Effector CD4-positive, alpha-beta T cell (primary cell): ENCODE results near the gene ITGA7.
"Not testable (repeated sequence)": the region's sequence is repeated elsewhere in the genome, so short reads cannot be mapped to it uniquely, and the experiment has no call there.

Experiments
- DNase-seq: peaks from one replicate; pipeline ENCODE4 v3.0.0-alpha.2; 2020

ITGA7 gene

DNA sequence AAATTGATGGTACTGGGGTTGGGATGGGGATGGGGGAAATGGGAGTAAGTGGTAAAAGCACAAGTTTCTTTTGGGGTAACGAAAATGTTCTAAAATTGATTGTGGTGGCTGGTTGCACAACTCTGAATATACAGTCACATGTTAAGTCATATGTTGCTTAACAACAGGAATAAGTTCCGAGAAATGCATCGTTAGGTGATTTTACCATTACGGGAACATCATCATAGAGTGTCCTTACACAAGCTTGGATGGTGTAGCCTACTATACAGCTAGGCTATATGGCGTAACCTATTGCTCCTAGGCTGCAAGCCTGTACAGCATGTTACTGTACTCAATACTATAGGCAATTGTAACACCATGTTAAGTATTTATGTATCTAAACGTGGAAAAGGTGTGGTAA lies 31.0 kb downstream of the ITGA7 start:
- DNase-seq = no peak

DNA sequence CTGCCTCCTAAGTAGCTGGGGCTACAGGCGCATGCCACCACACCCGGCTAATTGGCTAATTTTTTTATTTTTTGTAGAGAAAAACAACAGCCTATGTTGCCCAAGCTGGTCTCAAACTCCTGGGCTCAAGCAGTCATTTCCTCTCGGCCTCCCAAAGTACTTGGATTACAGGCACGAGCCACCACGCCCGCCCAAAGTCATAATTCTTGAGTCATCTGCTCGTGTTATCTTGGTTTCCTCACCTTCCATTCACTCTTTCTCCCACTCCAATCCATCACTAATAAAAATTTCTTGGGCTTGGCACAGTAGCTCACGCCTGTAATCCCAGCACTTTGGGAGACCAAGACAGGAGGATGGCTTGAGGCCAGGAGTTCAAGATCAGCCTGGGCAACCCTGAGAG lies 32.0 kb downstream of the ITGA7 start:
- DNase-seq = no peak

DNA sequence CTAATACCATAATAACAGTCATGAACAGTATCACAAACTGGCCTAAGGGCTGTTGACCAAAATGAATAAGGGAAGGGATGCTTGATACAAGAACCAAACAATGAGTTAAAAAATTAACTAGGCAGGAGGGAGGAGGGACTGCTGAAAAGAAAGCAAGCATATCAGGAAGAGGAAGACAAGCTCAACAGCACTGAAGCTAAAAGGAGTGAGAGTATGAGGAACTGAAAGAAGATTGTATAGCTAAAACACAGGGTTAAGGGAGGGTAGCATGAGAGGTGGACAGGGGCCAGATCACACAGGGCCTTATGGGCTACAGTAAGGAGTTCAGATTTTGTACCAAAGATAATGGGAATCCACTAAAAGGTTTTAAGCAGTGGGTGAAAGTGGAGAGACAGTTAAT lies 34.1 kb downstream of the ITGA7 start:
- no peak for DNase-seq

DNA sequence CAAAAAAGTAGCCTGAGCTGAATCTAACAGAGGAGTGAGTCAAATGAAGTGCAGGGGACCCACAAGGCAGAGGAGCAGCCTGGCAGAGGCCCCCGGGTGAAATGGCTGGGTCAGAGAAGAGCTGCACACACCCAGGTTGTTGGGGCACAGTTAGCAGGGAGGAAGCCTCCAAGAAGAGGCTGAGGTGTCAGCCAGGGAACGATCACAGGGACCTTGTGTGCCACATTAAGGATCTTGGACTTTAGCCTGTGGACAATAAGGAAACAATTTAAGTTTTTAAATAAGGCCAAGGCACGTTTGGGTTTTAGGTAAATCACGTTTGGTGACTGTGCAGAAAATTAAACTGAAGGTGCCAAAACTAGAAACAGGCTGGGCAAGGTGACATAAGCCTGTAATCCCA lies 36.0 kb downstream of the ITGA7 start:
- no peak for DNase-seq

DNA sequence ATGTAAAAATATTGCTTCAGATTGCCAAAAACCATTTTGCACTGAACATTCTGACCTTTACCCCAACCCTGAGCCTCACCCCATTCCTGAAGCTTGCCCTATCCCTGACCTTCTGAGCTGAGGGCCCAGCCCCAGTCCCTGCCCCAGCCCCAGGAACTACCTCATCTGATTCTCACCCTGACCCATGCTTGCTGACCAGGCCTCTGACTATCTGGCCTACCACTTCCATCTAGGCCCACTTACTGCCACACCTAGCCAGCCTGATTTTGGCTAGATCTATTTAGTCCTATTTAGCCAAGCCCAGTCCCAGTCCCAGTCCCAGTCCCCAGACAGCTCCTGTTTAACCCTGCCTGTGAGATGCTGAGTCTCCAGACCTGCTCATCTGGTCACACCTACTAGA lies 37.4 kb downstream of the ITGA7 start:
- DNase-seq = no peak

DNA sequence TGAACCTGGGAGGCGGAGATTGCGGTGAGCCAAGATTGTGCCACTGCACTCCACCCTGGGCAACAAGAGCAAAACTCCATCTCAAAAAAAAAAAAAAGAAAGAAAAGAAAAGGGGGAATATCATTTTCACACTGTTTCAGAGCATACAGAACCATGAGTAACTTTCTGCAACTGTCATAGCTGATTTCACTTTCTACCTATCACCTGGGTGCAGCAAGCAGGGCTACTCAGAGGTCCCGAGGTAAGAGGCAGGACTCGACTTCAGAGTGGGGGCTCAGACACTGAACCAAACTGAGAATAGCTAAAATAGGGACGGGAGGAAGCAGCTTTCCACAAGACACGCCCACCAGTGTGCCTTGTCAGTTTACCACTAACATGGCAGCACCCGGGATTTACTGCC lies 41.2 kb downstream of the ITGA7 start:
- no peak for DNase-seq

DNA sequence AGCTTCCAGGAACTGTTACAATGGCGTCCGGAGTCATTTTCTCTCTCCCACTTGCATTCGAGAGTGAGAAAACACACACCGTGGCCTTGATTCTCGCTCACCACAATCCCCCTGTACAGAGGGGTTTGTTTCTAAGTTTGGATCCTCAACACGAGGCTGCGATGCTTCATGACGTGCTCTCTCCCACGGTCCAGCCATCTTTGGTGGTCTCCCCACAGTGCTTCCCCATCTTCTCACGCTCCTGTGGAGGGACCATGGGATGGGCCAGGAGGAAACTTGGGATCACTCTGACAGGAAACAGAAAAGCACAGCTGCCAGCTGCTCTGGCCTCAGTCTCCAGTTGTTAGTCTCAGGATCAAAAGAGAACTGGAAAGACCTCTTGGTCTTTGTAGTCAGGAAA lies 42.9 kb downstream of the ITGA7 start:
- no peak for DNase-seq

DNA sequence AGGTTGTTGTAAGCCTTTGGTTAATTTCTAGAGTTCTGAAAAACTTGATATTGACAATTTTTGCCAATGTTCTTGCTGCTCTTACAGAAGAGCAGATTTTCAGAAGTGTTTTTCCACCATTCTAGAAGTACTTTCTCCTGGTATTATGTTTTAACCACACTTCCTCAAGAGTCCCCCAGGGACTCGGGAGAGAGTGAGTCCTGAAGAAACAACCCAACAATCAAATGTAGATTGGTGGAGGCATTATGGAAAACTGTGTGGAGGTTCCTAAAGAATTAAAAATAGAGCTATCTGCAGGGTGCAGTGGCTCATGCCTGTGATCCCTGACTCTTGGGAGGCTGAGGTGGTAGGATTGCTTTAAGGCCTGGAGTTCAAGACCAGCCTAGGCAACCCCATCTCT lies 44.3 kb downstream of the ITGA7 start:
- DNase-seq = no peak

DNA sequence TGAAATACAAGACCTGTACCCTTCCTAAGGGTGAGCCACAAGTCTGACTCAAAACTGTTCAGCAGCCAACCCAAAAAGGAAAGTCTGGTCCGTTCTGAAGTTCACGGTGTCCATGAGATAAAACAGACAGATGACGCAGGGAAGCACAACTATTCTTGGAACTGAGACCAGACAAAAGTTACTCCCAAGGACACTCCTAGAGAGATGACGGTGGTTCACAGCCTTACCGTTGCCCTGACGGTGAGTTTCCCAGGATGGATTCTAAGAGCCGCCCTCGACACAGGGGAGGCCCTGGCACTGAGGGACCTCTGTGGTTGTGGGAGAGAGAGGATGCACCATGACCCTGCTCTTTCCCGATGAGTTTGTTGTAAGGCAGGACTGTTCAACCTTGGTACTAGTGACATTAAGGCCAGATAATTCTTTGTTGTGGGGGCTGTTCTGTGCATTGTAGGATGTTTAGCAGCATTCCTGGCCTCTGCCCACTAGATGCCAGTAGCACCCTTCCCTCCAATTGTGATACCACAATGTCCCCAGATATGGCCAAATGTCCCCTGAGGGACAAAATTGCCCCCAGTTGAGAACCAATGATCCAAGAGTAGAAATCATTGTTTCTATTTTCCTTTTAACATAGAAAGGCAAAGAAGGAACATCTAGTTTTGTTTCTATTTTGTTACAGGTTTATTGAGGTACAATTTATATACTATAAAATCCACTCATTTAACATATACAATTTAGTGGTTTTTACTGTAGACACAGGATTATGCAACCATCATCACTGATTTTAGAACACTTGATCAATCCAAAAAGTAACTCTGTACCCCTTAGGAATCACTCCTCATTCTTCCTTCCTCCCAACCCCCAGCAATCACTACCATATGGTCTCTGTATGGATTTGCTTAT lies 48.0 kb downstream of the ITGA7 start:
- DNase-seq = no peak

DNA sequence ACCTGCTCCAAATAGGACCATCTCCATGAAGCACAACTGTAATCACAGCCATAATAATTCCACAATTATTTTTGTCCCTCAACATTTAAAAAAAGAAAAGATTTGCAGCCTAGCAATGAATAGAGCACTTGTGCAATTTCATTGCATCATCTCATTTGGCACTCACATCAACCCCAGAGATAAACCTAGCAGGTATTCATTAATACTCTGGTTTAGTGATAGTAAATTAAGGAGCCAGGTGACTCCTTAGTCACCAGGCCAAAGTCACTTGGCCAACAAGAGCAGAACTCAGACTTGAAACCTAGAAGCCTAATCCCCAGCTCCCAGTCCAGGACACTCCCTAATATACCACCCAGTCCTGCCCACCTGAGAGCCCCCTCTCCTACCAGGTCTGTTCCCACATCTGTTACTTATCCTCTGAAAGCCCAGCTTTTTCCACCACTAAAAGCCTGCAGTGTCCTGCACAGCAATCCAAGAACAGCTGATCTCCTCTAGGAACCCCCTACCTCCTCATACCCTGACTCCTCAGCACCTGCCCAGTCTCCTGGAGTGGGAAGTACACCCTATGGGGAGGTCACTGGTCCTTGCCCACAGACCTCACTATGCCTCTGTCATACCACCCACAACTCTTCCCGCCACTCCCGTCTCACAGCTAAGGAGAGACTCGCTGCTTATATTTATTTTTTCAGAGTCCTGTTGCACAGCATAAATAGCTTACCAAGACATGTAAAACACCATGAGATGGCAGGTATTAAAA lies 48.9 kb downstream of the ITGA7 start:
- DNase-seq = no peak

DNA sequence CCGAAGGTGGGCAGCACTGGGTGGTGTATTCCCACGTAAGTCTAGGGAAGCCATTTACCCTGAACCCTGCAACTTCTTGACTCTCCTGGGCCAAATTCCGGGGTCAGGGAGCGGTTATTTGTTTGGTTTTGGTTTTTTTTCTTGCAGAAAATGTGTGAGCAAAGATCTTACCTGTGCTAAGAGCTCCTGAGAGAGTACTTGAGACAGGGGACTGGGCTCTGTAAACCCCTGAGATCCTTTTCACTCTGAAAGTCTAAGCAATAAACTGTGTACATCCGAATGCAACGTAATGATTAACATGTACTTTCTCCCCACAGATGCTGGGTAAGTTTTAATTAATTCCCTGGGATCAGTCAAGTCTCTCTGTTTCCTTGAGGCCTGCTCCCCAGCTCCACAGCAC lies 49.5 kb downstream of the ITGA7 start:
- DNase-seq = no peak

DNA sequence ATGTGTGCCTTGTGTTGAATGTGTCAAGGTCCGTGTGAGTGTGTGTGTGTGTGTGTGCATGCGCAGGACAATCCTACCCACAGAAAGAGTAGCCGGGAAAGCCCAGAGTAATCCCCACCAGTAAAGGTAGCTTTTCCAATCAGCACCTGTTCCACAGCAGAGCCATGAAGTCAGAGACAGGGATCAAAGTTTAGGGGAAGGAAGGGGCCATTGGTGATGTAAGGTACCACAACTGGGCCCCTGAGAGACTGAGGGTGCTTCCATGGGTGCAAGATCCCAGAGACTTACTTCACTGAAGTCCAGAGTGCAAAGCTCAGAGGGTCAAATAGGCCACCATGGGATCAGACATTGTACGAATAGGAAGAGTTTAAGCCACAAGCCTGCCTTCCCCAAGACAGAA lies 50.5 kb downstream of the ITGA7 start:
- DNase-seq = no peak

DNA sequence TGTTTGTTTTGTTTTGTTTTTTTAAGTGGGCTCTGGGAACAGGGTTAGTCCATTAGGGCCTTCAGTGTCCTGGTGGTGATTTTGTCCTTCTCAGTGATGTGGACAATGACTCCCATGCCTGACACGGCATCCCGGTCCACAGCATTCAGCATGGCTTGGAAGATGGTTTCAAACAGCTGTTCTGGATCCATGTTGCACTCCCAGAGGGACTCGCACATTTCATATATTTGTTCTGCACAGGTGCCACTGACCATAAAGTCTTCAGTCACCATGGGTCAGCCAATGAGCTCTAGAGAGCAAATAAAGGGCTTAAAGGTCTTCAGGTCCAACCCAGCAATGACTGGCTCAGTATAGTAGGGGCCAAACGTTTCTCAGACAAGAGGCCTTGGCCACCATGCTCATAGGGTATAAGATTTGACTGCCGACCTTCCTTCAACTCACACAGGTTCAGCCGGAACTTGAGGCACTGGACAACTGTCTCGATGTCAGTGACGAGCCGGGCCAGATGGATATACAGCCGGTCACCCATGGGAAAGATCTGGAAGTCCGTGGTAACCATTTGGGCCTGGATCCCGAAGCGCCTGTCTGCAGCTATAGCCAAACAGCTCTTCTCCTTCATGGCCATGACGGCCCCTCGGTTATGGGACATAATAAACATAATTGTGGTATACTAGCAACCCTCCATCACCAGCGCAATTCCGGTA lies 53.0 kb downstream of the ITGA7 start:
- no peak for DNase-seq

DNA sequence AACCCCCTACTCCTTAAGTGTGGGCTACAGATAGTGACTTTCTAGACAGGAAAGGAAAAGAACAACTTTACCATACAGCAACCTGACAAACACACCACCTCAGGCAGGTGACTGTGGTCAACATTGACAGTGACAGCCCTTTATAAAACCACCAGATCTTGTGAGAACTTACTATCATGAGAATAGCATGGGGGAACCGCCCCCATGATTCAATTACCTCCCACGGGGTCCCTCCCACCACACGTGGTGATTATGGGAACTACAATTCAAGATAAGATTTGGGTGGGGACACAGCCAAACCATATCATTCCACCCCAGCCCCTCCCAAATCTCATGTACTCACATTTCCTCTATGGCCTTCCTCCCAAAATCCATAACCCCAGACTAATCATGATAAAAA lies 54.7 kb downstream of the ITGA7 start:
- no peak for DNase-seq

DNA sequence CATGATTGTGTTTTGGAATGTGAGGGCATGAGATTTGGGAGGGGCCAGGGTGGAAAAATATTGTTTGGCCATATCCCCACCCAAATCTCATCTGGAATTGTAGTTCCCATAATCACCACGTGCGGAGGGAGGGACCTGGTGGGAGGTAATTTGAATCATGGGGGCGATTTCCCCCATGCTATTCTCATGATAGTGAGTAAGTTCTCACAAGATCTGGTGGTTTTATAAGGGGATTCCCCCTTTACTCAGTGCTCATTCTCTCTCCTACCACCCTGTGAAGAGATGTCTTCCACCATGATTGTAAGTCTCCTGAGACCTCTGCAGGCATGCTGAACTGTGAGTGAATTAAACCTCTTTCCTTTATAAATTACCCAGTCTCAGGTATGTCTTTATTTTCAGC lies 55.4 kb downstream of the ITGA7 start:
- DNase-seq = no peak

DNA sequence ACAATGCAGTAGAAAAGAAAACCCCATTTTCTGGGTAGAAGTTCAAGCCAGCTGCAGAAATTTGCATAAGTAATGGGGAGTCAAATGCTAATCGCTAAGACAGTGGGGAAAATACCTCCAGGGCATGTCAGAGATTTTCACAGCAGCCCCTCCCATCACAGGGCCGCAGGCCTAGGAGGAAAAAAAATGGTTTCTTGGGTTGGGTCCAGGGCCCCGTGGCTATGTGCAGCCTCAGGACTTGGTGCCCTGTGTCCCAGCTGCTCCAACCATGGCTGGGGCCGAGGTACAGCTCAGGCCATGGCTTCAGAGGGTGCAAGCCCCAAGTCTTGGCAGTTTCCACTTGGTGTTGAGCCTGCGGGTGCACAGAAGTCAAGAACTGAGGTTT lies 56.4 kb downstream of the ITGA7 start:
- no peak for DNase-seq

DNA sequence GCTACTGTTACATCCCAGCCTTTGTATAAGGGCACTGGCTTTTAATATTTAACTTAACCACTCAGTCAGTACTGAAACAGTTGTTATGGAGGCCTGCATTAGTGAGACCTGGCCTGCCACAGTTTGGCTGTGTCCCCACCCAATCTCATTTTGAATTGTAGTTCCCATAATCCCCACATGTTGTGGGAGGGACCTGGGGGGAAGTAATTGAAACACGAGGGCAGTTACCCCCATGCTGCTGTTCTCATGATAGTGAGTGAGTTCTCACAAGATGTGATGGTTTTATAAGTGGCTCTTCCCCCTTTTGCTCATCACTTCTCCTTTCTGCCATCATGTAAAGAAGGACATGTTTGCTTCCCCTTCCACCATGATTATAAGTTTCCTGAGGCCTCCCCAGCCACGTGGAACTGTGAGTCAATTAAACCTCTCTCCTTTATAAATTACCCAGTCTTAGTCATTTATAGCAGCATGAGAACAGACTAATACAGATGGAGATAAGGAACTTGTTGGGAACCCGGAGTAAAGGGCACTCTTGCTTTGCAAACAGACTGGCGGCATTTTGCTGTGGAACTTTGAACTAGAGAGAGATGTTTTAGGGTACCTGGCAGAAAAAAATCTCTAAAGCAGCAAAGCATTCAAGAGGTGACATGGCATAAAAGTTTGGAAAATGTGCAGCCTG lies 56.9 kb downstream of the ITGA7 start:
- not testable (repeated sequence) for DNase-seq

DNA sequence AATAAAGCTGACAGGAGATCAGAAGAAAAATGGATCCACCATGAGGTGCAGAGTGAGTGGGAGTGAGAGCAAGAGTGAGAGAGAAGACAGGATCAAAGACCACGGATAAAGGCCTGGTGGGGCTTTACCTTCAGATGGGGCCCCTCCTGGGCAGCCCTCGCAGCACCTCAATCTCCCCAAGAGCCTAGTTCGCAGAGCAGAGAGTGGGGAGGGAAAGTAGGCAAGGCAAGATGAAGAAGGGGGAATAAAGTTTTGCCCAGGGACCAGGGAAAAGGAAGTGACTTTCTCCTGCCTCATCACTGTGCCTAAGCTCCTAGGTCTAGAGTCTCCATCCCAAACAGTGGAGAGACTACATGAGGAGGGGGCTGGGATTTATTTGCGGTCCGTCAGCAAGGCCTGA lies 60.7 kb downstream of the ITGA7 start:
- no peak for DNase-seq

DNA sequence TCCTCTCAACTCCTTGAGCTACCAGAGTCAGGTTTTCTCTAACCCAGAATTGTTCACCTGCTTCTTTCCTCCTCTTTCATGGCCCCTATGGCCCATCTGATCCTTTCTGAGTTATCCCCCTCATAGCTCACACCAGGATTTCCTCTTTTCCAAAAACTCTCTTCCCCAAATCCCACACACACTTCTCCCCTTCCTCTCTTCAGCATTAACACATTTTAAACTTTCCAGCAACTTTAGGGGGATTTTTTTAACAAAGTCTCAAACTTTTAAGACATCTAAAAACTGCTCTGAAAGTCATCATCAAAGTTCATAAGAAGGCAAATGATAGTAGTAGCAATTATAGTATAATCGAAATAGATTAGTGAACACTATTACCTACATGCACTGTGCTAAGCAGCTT lies 63.1 kb downstream of the ITGA7 start:
- no peak for DNase-seq

DNA sequence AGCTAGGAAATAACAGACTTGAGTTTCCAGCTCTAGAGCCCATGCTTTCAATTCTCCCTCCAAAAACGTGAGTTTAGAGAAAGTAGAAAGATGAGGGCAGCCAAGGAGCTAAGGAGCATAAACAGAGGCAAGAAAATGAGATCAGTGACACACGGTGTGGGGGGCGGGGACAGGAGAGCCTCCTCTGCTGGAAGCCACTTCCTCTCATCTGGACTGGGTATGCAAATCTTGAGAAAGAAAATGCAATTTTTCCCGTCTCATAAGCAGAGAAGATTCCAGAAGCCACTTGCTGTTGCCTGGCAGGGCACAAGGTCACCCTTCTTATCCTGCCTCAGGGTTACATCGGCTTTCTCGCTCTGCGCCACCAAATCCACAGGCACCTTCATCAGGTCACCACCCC lies 65.0 kb downstream of the ITGA7 start:
- DNase-seq = no peak

DNA sequence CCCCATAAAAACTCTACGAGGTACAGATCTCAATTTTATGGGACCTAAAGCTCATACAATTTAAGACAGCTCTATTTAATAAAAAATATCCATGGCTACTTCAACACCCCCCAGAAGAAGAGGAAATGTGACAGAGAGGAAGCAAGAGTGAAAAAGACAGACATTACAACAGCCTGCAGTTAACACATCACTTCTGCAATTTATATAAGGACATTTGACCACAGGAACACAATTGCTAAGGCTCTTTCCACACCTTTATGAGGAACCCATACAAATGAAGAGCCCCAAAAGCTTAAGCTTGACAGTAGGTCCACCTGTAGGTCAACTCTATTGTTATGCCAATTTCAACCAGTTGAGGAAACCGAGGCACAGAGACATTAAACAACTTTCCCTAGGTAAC lies 65.4 kb downstream of the ITGA7 start:
- DNase-seq = no peak

DNA sequence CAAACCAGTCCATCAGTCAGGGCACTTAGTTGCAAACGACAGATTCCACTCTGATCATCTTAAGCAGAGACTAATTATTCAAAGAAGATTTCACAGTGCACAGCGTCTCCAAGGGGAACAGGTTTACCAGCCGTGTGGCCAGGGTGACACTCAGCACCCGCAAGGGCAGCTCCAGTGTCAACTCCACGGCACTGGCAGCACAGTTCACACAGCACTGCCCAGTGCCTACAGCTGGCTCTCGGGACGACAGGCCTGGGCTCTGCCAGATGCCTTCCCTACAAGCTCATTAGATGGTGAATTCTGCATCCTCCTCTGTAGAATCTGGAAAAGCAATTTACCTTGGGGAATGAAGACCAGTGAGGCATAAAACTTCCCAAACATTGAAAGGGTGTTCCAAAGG lies 66.1 kb downstream of the ITGA7 start:
- no peak for DNase-seq

DNA sequence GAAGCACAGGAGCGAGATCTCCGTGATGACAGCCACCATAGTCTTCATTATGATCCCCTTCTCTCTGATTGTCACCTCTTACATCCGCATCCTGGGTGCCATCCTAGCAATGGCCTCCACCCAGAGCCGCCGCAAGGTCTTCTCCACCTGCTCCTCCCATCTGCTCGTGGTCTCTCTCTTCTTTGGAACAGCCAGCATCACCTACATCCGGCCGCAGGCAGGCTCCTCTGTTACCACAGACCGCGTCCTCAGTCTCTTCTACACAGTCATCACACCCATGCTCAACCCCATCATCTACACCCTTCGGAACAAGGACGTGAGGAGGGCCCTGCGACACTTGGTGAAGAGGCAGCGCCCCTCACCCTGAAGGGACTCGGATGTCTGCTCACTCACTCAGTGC lies 70.2 kb downstream of the ITGA7 start:
- no peak for DNase-seq
